ENCODE data around the gene GGN.
"Not testable (repeated sequence)": the region's sequence is repeated elsewhere in the genome, so short reads cannot be mapped to it uniquely, and the experiment has no call there.

GGN gene

DNA sequence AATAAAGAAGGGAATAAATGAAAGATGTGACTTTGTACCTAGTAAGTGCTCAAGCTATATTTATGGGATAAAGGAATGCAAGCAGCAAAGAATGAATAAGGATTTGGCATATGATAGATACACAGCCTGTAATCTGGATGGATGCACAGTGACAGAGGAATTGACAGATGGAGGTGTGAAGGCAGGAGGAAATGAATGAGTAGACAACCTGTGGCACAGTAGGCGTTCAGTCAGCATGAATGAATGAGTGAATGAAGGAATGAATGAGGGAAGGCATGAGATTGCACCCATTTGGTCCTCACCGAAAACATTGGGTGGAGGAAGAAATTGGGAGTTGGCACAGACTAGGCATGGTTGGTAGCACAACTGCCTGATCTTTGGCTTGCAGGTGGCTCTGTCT lies 18.2 kb downstream of the GGN start:
- in situ Hi-C loops (cut with MboI; ENCODE audit: low sequenced_read_pairs) = no loop called here

DNA sequence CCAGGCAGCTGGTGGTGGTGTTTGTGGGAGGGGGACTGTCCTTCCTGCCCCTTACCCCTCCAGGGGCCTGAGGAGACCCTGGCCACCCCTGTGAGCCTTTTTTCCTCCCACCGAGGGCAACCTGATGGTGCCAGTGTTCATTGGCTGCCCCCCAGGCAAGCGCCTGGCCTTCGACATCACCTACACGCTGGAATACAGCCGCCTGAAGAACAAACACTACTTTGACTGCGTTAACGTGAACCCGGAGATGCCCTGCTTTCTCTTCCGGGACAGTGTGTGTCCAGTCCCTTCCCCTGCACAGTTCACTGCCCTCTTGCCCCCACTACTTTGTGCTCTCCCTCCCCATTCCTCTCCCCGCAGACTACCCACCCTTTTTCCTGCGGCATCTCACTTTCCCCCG lies 20.8 kb downstream of the GGN start:
- in situ Hi-C loops (cut with MboI; ENCODE audit: low sequenced_read_pairs) = no loop called here

DNA sequence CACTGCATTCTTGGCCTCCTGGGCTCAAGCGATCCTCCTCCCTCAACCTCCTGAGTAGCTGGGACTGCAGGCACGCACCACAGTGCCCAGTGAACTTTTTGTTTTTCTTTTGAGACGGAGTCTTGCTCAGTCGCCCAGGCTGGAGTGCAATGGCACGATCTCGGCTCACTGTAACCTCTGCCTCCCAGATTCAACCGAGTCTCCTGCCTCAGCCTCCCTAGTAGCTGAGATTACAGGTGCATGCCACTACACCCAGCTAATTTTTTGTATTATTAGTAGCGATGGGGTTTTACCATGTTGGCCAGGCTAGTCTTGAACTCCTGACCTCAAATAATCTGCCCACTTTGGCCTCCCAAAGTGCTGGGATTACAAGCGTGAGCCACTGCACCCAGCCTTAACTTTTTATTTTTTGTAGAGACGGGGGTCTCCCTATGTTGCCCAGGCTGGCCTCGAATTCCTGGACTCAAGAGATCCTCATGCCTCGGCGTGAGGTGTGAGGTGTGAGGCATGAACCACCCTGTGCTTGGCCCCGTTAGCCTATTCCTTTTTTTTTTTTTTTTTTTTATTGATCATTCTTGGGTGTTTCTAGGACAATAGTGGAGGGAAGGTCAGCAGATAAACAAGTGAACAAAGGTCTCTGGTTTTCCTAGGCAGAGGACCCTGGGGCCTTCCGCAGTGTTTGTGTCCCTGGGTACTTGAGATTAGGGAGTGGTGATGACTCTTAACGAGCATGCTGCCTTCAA lies 24.7 kb downstream of the GGN start:
- in situ Hi-C loops (cut with MboI; ENCODE audit: low sequenced_read_pairs) = not testable (repeated sequence)

DNA sequence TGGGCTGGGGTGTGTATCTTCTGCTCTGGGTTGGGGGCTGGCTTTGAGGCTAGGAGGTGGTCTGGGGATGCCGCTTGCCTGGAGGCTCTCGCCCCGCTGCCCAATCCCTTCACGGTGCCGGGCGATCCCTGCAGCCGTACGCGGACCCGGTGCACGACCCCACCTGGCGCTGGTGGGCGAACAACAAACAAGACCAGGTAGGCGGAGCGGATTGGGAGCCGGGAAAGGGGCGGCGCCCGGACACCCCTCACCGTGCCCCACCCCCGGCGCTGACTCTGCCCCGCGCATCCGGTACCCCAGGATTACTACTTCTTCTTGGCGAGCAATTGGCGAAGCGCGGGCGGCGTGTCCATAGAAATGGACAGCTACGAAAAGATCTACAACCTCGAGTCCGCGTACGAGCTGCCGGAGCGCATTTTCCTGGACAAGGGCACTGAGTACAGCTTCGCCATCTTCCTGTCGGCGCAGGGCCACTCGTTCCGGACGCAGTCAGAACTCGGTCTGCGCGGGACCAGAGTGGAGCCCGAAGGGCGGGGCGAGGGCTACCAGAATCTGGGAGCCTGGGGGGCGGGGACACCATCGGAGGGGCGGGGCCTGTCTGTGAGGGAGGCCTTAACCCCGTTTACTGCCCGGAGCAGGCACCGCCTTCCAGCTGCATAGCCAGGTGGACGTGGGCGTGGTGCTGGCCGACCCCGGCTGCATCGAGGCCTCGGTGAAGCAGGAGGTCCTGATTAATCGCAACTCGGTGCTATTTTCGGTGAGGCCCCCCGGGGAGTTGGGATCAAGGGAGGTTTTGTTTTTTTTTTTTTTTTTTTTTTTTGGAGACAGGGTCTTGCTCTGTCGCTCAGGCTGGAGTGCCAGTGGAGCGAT lies 25.5 kb downstream of the GGN start:
- in situ Hi-C loops (cut with MboI; ENCODE audit: low sequenced_read_pairs) = no loop called here

DNA sequence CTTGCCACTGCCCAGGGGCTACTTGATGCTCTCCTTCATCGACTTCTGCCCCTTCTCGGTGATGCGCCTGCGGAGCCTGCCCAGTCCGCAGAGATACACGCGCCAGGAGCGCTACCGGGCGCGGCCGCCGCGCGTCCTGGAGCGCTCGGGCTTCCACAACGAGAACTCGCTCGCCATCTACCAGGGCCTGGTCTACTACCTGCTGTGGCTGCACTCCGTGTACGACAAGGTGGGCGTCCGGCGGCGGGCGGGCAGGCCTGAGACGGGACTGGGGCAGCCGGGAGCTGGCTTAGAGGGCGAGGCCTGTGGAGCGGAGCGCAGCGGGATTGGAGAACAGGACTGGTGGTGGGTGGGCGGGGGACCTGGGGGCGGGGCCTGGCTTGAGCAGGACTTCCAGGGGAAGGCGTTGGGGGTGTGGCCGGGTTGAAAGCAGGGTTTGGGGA lies 26.2 kb downstream of the GGN start:
- in situ Hi-C loops (cut with MboI; ENCODE audit: low sequenced_read_pairs) = no loop called here

DNA sequence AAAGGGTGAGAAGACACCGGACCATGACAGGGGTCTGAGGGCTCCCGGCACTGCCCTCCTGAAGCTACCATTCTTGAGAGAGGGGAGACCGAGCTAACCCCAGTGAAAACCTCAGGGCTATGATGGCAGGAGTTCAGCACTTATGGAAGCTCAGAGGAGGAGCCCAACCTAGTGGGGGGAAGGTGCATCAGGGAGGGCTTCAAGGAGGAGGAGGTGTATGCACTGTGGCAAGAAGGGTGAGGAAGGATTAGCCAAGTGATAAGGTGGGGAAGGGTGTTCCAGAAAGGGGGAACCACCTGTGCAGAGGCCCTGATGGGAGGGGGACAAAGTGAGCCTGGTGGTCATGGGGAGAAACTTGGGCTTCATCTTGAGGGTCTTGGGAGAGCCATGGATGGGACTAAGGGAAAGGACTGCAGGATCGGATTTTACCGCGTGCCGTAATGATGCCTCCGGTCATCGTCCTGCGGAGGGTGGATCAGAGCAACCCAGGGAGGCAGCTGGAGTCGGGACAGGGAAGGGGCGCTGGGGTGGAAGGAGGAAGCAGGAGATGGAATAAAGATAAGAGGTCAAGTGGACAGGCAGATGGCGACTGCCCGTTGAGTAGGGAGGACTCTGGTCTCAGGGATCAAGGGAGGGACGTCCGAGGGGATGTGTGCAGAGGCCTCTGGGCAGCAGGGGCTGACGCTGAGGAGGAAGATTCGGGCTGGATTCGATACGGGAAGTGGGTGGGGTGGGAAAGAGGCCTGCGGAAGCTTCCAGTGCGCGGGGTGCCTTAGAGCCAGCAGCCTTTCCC lies 26.8 kb downstream of the GGN start:
- in situ Hi-C loops (cut with MboI; ENCODE audit: low sequenced_read_pairs) = no loop called here

DNA sequence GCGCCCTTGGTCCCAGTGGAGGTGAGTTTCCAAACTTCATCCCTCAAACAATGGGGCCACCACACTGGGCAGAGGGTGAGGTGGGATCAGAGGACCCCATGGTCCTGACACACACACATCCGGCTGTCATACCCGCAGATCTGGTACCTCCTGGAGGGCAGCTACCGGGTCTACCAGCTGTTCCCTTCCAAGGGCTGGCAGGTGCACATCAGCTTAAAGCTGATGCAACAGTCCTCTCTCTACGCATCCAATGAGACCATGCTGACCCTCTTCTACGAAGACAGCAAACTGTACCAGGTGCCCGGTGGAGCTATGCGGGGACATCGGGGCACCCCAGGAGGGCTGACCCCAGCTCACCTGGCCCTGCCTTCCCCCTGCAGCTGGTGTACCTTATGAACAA lies 27.5 kb downstream of the GGN start:
- in situ Hi-C loops (cut with MboI; ENCODE audit: low sequenced_read_pairs) = no loop called here

DNA sequence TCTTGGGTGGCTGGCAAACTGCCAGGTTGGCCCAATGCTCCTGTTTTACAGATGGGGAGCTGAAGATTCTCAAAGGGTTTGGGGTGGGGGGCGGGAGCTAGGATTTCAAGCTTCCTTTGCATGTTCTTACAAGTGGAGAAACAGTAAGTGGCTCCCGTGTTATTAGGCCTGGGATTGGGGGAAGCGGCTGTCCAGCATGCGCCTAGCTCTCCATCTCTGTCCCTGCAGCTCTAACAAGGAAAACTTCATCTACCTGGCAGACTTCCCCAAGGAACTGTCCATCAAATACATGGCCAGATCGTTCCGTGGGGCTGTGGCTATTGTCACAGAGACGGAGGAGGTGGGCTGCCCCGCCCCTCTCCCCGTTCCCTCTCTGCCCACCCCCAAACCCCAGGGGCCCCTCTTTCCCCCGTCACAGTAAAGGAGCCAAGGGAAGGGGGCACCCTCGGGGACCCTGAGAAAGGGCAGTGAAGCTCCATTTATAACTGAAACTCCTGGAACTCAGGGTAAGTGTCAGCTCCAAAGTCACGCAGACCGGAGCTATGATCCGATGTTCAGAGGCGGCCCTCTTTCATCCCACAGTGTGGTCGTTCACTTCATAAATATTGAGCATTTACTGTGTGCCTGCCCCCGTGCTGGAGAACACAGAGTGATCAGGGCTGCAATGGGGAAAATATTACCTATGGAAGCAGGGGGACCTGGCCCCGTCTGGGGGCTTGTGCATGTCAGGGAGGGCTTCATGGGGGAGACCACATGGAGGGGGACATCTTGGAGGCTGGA lies 28.4 kb downstream of the GGN start:
- in situ Hi-C loops (cut with MboI; ENCODE audit: low sequenced_read_pairs) = no loop called here

DNA sequence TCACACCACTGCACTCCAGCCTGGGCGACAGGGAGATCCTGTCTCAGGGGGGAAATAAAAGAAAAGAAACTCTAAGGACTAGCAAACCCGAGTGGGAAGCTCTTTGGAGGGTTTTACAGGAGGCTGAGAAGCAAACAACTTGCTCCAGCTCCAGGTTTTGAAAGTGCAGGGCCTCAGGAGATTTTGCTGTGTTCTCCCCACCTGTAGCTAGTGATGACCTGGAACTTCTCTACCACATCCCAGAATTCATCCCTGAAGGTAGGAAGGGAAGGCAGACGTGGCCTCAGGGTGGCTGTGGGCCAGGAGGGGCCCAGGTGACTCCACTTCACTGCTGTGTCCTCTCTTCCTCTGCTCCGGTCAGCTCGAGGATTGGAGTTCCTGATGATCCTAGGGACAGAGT lies 29.8 kb downstream of the GGN start:
- in situ Hi-C loops (cut with MboI; ENCODE audit: low sequenced_read_pairs) = no loop called here

DNA sequence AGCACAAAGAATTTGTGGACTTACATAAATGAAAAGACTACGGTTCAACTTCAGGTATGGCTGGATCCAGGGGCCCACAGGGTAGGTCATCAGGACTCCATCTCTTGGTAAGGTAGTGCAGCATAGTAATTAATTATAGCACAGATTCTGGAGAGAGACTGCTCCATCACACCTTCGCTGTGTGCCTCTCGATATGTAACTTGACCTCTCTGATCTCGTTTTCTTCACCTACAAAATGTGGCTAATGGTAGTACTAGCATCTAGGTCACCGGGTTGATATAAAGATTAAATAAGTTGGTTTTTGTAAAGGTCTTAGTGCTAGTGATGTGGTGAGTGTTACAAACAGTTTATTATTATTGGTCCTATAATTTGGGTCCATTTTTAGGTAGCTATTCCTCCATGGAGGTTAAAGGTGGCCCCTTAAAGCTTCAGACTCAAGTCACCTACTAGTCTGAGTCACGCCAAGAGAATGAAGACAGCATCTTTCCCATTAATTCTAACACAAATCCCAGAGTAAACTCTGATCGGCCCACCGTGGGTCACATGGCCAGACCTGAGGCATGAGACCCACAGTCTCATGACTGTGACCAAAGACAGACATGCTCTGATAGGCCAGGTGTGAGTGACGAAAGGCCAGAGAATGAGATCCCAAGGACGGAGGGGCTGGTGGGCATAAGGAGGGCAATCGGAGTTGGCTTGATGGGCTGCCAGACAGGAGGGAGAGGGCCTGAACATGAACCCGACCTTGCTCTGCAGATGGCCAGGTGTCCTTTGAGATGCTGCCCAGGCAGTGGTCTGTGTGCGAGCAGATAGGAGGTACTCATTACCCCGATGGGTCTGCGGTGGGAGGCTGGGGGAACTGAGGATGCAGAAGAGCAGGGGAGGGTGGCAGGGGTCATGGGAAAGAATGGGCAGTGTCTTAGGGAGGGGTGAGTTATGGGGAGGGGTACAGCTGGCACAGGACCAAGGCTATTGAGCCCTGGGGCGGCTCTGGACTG lies 31.8 kb downstream of the GGN start:
- in situ Hi-C loops (cut with MboI; ENCODE audit: low sequenced_read_pairs) = no loop called here

DNA sequence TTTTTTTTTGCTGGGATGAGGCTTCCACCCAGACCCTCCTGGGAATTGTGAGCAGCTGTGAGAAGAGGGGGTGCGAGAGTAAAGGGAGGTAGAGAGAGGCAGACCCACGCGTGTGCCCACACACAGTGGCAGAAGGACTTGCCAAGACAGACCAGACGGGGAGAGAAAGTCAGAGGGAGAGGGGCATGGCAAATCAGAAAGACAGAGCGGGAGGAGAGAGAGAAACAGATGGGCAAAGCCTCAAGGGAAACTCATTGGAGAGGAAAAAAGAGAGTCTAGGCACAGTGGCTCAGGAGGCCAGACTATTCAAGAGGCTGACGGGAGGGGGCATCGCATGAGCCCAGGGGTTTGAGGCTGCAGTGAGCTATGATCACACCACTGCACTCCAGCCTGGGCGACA lies 35.2 kb downstream of the GGN start:
- in situ Hi-C loops (cut with MboI; ENCODE audit: low sequenced_read_pairs) = no loop called here

DNA sequence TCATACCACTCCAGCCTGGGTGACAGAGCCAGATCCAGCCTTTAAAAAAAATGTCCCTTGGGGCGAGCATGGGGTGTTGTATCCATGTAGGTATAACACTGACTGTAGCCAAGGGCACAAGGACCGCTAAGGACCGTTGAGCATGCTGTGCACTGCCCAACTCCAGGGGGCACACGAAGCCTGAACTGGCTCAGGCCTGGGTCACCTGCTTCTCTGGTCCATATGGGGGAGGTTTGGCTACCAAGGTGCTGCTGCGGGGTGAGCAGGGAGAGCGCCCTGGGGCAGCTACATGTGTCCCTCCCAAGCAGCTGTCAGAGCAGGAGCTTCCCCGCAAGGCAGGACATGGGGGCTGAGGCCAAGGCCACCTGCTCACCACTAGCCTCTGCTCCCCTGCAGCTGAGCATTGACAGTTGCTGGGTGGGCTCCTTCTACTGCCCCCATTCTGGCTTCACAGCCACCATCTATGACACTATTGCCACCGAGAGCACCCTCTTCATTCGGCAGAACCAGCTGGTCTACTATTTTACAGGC lies 35.9 kb downstream of the GGN start:
- in situ Hi-C loops (cut with MboI; ENCODE audit: low sequenced_read_pairs) = no loop called here

DNA sequence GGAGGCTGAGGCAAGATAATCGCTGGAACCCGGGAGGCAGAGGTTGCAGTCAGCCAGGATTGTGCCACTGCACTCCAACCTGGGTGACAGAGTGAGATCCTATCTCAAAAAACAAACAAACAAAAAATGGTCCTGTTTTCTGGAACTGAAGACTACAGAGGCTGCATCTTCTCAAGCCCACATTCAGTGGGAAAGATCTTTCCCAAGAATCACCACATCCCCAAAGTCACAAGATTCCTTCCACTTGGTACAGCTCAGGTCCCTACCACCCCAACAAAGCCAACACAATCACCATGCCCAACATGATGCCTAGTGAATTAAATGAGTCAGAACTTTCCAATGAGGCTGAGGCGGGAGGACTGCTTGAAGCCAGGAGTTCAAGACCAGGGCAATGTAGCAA lies 37.0 kb downstream of the GGN start:
- in situ Hi-C loops (cut with MboI; ENCODE audit: low sequenced_read_pairs) = no loop called here

DNA sequence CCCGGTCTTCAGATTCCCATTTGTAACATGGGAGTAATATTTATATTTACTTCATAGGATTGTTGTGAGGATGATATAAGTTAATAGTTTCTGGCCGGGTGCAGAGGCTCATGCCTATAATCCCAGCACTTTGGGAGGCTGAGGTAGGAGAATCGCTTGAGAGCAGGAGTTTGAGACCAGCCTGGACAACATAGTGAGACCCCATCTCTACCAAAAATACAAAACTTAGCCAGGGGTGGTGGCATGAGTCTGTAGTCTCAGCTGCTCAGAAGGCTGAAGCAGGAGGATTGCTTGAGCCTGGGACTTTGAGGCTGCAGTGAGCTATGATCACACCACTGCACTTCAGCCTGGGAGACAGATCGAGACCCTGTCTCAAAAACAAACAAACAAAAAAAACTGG lies 41.0 kb downstream of the GGN start:
- in situ Hi-C loops (cut with MboI; ENCODE audit: low sequenced_read_pairs) = no loop called here

DNA sequence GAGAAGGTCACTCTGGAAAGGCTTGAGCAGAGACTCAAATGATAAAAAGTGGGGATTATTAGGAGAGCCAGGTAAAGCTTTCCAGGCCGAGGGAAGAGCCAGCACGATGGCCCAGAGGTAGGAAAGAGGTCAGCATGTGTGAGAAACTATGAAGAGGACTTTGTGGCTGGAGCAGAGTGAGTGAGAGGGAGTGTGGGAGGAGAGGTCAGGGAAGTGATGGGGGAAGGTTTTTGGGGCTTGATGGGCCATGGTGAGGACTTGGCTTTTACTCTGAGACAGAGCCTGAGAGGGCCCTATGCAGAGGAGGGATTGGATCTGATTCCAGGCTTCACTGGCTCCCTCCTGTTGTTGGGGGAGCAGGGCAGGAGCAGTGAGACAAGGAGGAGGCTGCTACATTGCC lies 46.9 kb downstream of the GGN start:
- in situ Hi-C loops (cut with MboI; ENCODE audit: low sequenced_read_pairs) = no loop called here

DNA sequence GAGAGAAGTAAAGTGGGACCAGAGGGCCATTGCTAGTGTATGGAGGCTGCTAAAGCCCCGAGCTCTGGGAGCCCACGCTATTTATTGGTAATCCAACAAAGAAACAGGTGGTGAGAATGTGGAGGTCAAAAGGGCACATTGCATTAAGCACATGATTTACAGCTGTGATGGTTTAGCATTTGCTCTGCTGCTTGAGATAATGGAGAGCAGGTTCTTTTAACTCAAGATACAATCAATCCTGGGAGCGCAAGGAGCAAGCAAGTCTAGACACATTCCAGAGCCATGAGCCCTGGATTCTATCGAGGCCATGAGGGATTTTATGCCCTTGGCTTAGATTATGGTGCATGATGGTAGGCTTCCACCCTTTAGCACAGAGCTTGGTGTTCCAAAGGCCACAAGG lies 48.8 kb downstream of the GGN start:
- in situ Hi-C loops (cut with MboI; ENCODE audit: low sequenced_read_pairs) = loop anchor here (10.0 kb wide), 1 partner anchor 434 kb away; the partner anchor contains the start of genes SIPA1L3 and WDR87

DNA sequence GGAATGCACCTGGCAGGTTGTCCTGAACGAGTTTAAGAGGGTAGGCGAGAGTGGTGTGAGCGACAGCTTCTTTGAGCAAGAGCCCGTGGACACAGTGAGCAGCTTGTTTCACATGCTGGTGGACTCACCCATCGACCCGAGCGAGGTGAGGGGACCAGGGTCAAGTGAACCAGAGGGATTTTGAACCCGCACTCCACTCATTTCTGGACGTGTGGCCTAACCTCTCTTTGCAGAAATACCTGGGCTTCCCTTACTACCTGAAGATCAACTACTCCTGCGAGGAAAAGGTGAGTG lies 50.5 kb downstream of the GGN start:
- in situ Hi-C loops (cut with MboI; ENCODE audit: low sequenced_read_pairs) = loop anchor here (10.0 kb wide), 1 partner anchor 433 kb away; the partner anchor contains the start of genes SIPA1L3 and WDR87

DNA sequence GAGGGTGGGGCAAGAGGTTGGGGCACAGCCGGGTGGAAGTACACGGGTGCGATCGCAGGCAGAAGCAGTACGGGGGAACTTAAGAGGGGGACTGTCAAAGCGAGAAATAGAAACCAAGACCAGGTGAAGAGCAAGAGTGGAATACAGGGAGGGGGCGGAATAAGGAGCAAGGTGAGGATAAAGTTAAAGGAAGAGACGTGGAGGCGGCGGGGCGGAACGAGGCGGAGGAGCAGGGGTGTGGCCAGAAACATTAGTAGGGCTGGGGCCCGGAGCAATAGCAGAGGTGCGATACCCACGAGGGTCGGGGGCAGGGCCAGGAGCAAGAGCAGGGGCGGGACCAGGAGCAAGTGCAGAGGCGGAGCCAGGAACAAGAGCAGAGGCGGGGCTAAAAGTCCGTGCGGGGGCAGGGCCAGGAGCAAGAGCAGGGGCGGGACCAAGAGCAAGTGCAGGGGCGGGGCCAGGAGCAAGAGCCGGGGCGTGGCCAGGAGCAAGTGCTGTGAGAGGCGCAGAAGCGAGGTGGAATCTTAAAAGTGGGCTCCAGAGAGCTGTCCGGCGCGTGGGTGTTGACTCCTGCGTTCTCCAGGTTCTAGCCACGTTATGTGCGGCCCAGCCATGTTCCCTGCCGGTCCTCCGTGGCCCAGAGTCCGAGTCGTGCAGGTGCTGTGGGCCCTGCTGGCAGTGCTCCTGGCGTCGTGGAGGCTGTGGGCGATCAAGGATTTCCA lies 51.0 kb downstream of the GGN start:
- in situ Hi-C loops (cut with MboI; ENCODE audit: low sequenced_read_pairs) = loop anchor here (10.0 kb wide), 1 partner anchor 432 kb away; the partner anchor contains the start of genes SIPA1L3 and WDR87
